NCI-H1436 treated with DMSO at 0.1 percent for 48 hours (cell line): ENCODE data around the gene DUS1L.

Experiments
- DNase-seq: peaks from one replicate; lab custom pipeline; 2025; lab: John Stamatoyannopoulos, UW

Gene DUS1L

GRCh38 chr17:82087961-82088837 lies 22.6 kb upstream of the DUS1L start:
- no peak for DNase-seq

DNA sequence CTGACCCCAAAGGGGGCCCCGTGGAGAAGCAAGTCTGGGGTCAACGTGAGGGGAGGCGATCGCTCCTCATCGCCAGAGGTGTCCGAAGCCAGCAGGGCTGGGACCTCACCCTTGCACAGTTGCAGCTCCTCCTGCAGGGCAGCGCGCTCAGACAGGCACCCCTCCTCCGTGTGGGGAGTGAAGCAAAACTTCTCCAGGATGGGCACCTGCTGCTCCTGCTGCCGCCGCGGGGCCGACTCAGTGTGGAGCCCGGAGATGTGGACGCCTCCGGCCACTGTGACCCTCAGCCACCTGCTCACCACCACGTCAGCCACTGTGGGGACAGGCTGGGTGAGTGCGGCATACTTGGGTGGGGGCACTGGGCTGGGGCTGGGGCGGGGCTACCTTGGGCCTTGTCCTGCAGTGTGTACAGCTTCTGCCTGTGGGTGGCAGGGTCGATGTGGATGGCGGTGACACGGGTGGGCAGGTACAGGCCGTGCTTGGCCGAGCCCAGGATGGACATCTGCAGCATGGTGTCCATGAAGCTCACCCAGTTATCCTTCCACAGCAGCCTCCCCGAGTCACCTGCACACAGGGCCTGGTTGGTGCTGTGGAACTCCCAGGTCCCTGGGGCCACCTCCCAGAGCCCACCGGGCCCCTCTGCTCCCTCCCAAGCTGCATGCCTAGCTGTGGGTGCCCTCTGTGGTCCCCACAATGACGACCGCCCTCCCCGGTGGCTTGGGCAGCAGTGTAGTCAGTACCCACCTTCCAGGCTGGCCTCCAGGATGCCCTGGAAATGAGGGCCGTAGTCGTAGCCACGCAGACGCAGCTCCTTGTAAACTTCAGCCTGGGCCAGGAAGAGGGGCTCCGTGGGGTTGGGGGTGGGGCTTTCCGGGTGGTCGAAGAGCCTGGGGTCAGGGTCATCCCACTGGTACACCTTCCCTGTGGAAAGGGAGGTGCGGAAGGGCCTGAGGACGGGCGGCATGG lies 21.6 kb upstream of the DUS1L start:
- DNase-seq: no peak

DNA sequence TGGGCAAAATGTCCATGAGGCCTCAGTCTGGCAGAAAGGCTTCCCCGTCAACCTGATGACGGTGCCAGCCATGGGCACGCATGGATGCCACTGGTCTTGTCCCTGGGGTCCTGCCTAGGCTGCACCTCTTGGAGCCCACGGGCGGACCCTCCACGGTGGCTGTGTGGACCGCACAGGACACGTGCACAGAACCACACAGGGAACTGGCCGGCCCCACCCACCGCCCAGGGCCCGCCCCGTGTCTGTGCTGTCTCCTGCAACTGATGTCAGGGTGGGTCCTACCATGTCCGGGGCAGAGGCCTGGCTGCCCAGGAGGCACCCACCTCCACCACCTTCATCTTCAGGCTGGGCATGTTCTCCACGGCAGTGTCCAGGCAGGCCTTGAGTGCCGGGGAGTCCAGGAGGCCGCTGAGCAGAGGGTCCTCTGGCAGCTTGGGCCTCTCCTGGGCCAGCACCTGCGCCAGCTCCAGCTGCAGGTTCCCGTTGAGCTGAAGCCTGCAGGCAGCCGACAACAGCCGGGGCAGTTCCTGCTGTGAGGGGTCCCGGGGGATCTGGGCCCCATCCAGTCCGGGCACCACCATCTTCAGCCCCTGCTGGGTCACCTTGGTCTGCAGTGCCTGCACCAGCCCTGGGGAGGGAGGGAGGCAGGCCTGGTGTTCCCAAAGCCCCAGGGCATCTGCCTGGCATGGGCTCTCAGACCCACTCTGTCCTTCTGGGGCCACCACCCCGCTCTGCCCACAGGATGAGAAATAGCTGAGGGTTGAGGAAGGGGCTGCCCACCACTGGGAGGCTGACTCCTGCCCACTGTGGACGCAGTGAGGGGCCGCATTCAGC lies 20.5 kb upstream of the DUS1L start:
- DNase-seq: no peak

GRCh38 chr17:82085031-82085861 lies 19.6 kb upstream of the DUS1L start:
- no peak for DNase-seq

DNA sequence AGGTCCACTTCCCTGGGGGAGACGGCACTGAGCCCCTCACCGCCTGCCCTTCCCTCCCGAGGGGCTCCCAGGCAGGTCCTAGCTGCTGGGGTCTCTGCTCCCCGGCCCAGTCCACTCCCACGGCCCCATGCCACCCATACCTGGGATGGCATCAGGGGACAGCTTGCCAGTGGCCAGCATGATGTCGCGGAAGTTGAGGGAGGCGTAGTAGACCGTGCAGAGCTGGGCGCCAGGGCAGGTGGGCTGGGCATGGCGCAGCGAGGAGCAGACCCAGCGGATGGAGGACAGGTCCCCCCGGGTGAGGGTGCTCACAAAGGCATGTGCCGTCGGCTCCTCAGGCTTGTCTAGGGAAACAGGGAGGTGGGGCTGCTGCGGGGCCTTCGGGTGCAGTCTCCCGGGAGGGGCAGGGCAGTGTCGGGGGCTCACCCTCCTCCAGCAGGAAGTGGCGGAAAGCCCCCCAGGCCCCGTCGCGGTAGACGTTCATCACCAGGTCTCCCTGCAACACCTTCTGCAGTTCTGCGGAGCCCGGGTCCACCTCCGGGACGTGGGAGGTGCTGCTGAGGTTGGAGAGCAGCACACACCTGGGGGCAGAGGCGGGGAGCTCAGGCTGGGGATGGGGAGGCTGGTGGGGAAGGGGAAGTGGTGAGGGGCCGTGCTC lies 18.9 kb upstream of the DUS1L start:
- DNase-seq: no peak

- DNase-seq: no peak
These were observed 18.1 kb upstream of the DUS1L start for GRCh38 chr17:82083533-82084359.

DNA sequence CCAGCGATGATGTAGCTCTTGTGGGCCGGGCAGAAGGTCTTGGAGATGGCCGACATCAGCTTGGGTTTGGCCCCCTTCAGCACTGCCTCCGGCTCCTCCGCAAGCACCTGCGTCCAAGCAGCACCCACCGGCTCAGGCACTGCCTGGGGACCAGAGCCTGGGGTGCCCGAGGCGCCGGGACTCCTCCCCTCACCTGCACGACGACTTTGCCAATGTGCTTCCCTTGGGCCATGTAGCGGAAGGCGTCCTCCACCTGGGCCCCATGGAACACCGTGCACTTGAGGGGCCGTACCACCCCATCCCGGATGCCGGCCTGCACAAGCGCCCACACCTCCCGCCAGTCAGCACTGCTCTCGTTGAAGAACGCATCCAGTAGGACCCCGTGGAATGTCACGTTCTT lies 17.4 kb upstream of the DUS1L start:
- DNase-seq: no peak

DNA sequence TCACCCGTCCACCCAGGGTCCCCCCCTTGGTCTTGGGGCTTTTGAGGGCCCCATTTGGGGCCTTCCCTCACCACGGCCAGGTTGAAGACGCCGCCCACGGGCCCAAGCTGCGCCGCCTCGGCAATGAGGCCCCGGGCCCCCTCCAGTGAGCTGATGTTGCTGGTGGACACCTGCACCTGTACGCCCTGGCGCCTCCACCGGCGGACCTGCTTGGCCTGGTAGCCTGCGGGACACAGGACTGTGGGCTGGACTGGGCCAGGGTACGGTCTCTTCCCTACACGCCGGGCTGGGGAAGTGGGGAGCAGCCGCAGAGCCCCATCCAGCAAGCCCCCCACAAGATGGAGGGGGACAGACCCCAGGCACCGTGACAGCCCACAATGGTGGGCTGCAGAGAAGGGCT lies 16.9 kb upstream of the DUS1L start:
- no peak for DNase-seq

- no peak for DNase-seq
These were observed 16.4 kb upstream of the DUS1L start for GRCh38 chr17:82081966-82082365.

DNA sequence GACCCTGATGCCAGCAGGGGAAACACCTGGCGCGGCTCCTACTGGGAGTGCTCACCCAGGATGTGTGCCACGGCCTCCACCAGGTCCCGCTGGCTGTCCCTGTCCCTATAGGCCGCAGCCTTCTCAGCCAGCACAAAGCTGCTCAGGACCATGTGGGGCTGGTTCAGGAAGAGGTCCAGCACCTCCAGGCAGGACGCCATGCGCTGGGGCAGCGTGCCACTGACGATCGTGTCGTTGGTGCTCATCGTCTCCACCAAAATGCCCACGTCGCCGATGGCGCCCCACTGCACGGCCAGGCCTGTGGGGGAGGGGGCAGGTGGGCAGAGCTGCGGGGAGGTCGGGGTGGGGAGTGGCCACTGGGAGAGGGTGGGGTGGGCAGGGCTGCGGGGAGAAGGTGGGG lies 15.9 kb upstream of the DUS1L start:
- DNase-seq: no peak

GRCh38 chr17:82080789-82081464 lies 15.3 kb upstream of the DUS1L start:
- DNase-seq: no peak

- no peak for DNase-seq
These were observed 14.6 kb upstream of the DUS1L start for GRCh38 chr17:82080048-82080788.

- no peak for DNase-seq
These were observed 13.5 kb upstream of the DUS1L start for GRCh38 chr17:82079001-82079677.

DNA sequence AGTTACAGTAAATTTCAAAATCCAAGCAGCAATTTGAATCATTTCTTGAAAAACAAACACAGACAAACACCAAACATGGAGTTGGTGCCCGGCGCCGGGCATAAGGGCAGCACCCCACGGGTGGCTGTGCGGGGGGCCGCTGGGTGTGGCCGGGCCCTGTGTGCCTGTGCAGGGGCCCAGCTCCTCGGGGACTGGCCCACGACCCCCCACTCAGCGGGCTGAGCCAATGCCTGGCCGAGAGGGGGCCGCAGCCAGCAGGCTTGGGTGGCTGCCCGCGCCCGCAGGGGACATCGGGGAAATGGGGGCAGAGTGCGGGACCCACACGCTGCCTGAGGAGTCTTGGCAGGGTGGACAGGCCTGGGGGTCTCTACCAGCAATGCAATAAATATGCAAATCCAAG lies 12.8 kb upstream of the DUS1L start:
- no peak for DNase-seq

DNA sequence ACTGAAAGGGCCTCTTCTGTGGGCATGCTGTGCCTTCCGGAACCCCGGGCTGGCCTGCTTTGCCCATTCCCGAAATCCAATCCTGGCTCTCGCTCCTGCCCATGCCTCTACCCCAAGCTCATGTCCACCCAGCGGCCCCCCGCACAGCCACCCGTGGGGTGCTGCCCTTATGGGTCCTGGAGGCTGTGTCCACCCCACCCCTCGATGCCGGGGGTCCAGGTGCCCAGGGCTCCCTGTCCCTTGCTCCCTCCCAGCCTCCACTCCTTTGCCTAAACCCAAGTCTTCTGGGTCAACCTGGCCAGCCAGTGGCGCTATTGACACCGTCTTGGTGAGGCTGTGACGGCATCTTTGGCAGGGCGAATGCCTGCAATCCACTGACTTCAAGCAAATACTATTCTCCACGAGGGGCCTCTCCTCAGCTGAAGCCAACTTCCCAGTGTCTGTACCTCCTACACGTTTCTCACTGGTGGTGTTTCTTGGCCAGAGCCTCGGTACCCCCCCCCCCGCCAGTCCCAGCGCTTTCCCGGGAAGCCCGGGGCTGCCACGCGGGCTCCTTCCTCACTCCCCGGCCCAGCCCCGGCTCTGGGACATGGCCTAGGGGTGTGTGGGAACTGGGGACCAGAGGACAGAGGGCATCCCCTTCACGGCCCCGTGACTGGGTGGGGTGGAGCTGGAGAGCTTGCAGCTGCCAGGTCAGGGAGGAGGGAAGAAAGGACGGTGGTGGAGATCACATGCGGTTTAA lies 12.2 kb upstream of the DUS1L start:
- no peak for DNase-seq

DNA sequence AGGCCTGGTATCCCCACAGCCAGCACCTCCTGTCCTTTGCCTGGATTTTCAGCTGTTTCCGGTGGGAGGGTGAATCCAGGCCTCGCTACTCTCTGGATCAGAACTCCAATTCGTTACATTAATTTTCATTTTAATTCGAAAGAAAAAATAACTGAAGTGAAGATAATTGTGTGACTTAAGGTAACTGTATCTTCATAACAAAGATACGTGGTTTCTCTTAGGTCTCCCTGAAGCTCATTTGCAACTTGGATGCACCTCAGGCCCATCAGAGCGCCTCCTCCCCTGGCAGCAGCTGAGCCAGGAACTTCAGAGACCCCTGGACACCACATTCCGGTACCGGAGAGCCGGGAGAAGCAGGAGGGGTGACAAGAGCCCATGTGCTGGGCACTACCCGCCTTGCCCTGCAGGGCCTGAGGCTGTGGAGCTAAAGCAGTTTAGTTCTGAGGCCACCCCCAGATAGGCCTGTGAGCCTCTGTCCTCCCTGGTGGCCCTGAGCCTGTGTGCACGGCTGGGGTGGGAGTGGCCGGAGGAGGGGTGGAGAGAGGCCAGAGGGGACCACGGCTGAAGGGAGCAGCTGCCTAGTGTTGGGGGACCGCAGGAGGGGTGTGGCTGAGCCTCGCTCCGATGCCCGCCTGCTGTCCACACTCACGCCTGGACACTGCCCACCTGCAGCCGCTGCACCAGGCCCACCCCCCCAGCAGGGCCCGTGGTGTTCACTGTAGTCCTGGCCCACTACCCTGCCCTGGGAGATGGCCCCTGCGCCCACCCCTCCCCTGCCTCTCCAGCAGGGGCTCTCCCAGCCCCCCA lies 11.4 kb upstream of the DUS1L start:
- no peak for DNase-seq
